SK-N-SH treated with all-trans-retinoic acid at 6 μM for 48 hours (cell line): ENCODE results near the gene PRF1.
A peak's percentile ranks its signal among the peaks of the same experiment; 100 is the strongest.

Experiments used
- ATAC-seq: fragments of 200-7000 bp; cut with Tn5 transposase; 3 replicates; pipeline ENCODE4 v1.9.1; 2020; ENCODE audit warnings: mild to moderate bottlenecking, moderate library complexity
- ARNTL ChIP-seq: fragments of 450-650 bp; formaldehyde crosslinking; IDR thresholded peaks from 2 replicates; pipeline ENCODE4 v1.5.0; 2020; ENCODE audit warnings: low read depth, mild to moderate bottlenecking, moderate library complexity, borderline replicate concordance
- CREB5 ChIP-seq: fragments of 250-450 bp; sonication (Bioruptor Pico); IDR thresholded peaks from 2 replicates; pipeline ENCODE4 v1.5.1; 2020; ENCODE audit warnings: low read depth, mild to moderate bottlenecking, moderate library complexity
- CSDC2 ChIP-seq: fragments of 250-450 bp; sonication (Bioruptor Pico); IDR thresholded peaks from 2 replicates; pipeline ENCODE4 v1.5.0; 2020; ENCODE audit warnings: mild to moderate bottlenecking, moderate library complexity
- ESRRG ChIP-seq: fragments of 250-450 bp; sonication (Bioruptor Pico); IDR thresholded peaks from 2 replicates; pipeline ENCODE4 v1.6.1; 2021; ENCODE audit warnings: mild to moderate bottlenecking
- GLIS3 ChIP-seq: fragments of 250-450 bp; sonication (Bioruptor Pico); IDR thresholded peaks from 2 replicates; pipeline ENCODE4 v1.5.0; 2020; ENCODE audit warnings: mild to moderate bottlenecking, moderate library complexity
- ISL1 ChIP-seq: fragments of 250-450 bp; sonication (Bioruptor Pico); IDR thresholded peaks from 2 replicates; pipeline ENCODE4 v2.1.2; 2022; ENCODE audit warnings: mild to moderate bottlenecking, moderate library complexity
- OSR1 ChIP-seq: fragments of 250-450 bp; sonication (Bioruptor Pico); IDR thresholded peaks from 2 replicates; pipeline ENCODE4 v1.8.0; 2022; ENCODE audit warnings: moderate library complexity, mild to moderate bottlenecking, inconsistent platforms
- POU6F1 ChIP-seq: fragments of 250-450 bp; sonication (Bioruptor Pico); IDR thresholded peaks from 2 replicates; pipeline ENCODE4 v1.8.0; 2021; ENCODE audit warnings: low read depth, mild to moderate bottlenecking, moderate library complexity, borderline replicate concordance
- PPARA ChIP-seq: fragments of 250-450 bp; sonication (Bioruptor Pico); IDR thresholded peaks from 2 replicates; pipeline ENCODE4 v1.5.0; 2020; ENCODE audit warnings: mild to moderate bottlenecking, borderline replicate concordance
- SNAI2 ChIP-seq: fragments of 250-450 bp; sonication (Bioruptor Pico); IDR thresholded peaks from 2 replicates; pipeline ENCODE4 v1.5.0; 2020; ENCODE audit warnings: mild to moderate bottlenecking, moderate library complexity
- TCF4 ChIP-seq: fragments of 250-450 bp; sonication (Bioruptor Pico); IDR thresholded peaks from 2 replicates; pipeline ENCODE4 v1.8.0; 2021; ENCODE audit warnings: mild to moderate bottlenecking, moderate library complexity, borderline replicate concordance
- TOX ChIP-seq: fragments of 250-450 bp; sonication (Bioruptor Pico); IDR thresholded peaks from 2 replicates; pipeline ENCODE4 v1.8.0; 2021; ENCODE audit warnings: mild to moderate bottlenecking, moderate library complexity, borderline replicate concordance
- ZFP3 ChIP-seq: fragments of 250-450 bp; sonication (Bioruptor Pico); IDR thresholded peaks from 2 replicates; pipeline ENCODE4 v1.5.0; 2020; ENCODE audit warnings: mild to moderate bottlenecking, moderate library complexity
- ZFP30 ChIP-seq: fragments of 450-650 bp; formaldehyde crosslinking; IDR thresholded peaks from 2 replicates; pipeline ENCODE4 v1.5.0; 2022; ENCODE audit warnings: mild to moderate bottlenecking, moderate library complexity
- ZNF565 ChIP-seq: fragments of 450-650 bp; formaldehyde crosslinking; conservative IDR thresholded peaks from 2 replicates; pipeline ENCODE4 v1.5.0; 2020; ENCODE audit warnings: low read depth, mild to moderate bottlenecking, moderate library complexity
- ZNF8 ChIP-seq: fragments of 450-650 bp; formaldehyde crosslinking; IDR thresholded peaks from 2 replicates; pipeline ENCODE4 v1.5.0; 2020; ENCODE audit warnings: mild to moderate bottlenecking, moderate library complexity
- TF ChIP-seq, protein P1 (sequence below): fragments of 250-450 bp; sonication (Bioruptor Pico); IDR thresholded peaks from 2 replicates; pipeline ENCODE4 v1.8.0; 2020; ENCODE audit warnings: mild to moderate bottlenecking, moderate library complexity, borderline replicate concordance
- TF ChIP-seq, protein P2 (sequence below): fragments of 250-450 bp; sonication (Bioruptor Pico); IDR thresholded peaks from 2 replicates; pipeline ENCODE4 v1.5.1; 2021; ENCODE audit warnings: mild to moderate bottlenecking, moderate library complexity

Gene PRF1

GRCh38 chr10:70579234-70580002 lies 23.1 kb downstream of the PRF1 start:
- ATAC-seq: no peak
- TF ChIP-seq CREB5 (no peak), CSDC2 (CRISPR knock-in tag) (no peak), PPARA (no peak), GLIS3 (CRISPR knock-in tag) (no peak), POU6F1 (CRISPR knock-in tag) (no peak), TCF4 (CRISPR knock-in tag) (no peak), ZFP30 (no peak), ZFP3 (CRISPR knock-in tag) (no peak), SNAI2 (CRISPR knock-in tag) (no peak), ESRRG (CRISPR knock-in tag) (no peak), ZNF8 (CRISPR knock-in tag) (no peak)

DNA sequence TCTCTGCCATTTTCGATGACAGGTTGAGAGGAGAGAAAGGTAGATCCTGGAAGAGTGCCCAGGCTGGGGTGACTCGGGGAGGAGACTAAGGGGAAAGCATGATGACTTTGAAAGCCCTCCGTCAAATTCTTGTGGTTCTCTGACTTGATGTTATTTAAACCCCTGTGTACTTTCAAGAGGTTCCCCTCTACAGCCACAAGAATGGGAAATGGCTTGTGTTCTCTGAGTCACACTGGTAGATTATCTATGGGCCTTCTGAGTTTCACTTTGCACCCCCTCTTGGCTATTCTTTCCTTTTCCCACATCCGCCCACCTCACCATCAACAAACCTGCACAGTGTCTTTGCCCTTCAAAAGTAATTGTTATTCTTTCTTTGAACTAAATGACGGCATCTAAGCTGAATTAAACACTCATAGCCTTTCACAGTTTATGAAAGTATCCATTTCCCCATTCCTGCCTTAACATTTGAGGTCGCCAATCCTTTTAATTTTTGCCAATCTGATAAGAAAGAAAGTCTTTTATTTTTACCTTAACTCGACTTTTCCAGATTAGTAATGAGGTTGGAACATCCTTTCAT lies 24.1 kb downstream of the PRF1 start:
- peak; percentile 47; the same call in 2 of the 3 replicates for ATAC-seq
- TF ChIP-seq, protein P1, sequence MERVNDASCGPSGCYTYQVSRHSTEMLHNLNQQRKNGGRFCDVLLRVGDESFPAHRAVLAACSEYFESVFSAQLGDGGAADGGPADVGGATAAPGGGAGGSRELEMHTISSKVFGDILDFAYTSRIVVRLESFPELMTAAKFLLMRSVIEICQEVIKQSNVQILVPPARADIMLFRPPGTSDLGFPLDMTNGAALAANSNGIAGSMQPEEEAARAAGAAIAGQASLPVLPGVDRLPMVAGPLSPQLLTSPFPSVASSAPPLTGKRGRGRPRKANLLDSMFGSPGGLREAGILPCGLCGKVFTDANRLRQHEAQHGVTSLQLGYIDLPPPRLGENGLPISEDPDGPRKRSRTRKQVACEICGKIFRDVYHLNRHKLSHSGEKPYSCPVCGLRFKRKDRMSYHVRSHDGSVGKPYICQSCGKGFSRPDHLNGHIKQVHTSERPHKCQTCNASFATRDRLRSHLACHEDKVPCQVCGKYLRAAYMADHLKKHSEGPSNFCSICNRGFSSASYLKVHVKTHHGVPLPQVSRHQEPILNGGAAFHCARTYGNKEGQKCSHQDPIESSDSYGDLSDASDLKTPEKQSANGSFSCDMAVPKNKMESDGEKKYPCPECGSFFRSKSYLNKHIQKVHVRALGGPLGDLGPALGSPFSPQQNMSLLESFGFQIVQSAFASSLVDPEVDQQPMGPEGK (CRISPR knock-in tag): peak; percentile 47; the same call in 1 of the 2 replicates
- 0 out of 2 replicates have a peak, but pooled peaks have one; percentile 15 for TF ChIP-seq ISL1
- TF ChIP-seq GLIS3 (CRISPR knock-in tag): no peak
- no peak for TF ChIP-seq PPARA

DNA sequence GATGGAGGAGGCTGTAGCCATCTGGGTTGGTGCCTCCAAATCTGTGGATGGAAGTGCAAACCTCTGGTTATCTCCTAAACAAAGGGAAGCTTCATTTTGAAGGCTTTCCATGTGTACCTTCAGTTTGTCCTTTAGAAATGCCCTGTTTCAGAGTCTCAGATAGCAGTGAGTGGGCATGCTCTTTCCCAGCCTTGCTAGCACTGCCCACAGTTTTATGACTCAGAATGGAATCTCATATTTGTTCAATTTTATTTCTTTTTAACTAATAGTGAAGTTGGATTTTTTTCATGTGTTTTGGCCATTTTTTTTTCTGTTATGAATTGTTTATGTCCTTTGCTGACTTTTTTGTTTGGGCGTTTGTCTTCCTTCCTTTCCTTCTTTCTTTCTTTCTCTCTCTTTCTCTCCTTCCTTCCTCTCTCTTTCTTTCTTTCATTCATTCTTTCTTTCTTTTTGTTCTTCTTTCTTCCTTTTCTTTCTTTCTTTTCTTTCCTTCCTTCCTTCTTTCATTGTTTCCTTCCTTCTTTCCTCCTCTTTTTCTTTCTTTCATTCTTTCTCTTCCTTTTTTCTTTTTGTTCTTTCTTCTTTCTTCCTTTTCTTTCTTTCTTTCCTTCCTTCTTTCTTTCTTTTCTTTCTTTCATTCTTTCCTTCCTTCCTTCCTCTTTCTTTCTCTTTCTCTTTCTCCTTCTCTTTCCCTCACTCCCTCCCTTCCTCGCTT lies 25.6 kb downstream of the PRF1 start:
- TF ChIP-seq ZNF565: no peak
- no peak for TF ChIP-seq TOX
- no peak for TF ChIP-seq GLIS3 (CRISPR knock-in tag)
- no peak for TF ChIP-seq CSDC2 (CRISPR knock-in tag)
- TF ChIP-seq CREB5: no peak
- TF ChIP-seq OSR1 (CRISPR knock-in tag): no peak
- TF ChIP-seq ZFP30: no peak
- TF ChIP-seq, protein P2, sequence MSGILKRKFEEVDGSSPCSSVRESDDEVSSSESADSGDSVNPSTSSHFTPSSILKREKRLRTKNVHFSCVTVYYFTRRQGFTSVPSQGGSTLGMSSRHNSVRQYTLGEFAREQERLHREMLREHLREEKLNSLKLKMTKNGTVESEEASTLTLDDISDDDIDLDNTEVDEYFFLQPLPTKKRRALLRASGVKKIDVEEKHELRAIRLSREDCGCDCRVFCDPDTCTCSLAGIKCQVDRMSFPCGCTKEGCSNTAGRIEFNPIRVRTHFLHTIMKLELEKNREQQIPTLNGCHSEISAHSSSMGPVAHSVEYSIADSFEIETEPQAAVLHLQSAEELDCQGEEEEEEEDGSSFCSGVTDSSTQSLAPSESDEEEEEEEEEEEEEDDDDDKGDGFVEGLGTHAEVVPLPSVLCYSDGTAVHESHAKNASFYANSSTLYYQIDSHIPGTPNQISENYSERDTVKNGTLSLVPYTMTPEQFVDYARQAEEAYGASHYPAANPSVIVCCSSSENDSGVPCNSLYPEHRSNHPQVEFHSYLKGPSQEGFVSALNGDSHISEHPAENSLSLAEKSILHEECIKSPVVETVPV (CRISPR knock-in tag): no peak
- TF ChIP-seq PPARA: no peak
- TF ChIP-seq ARNTL: no peak
- ATAC-seq: peak; percentile 64
